Measurements from ENCODE around the gene PCNX3. TPM values are rescaled to one million over a fixed set of nuclear protein-coding genes. Genes with fewer than 3 reads are reported as not detected.

PCNX3 gene
- total RNA-seq, 4 donors from 2014 or later, result 56.4 to 89.0 (median 62.4) TPM

GRCh38 chr11:65586247-65586630 lies 29.3 kb upstream of the PCNX3 start:
- H3K9me3 ChIP-seq, result no peaks in the 10 kb centered on the region
- in situ Hi-C loops (cut with MboI; ENCODE audit: low pct_ligation_motif_present in 1 of 4, low pct_unique_long_range_greater_than_20kb in 1 of 4, low sequenced_read_pairs in 3 of 4), result no loop called here
- TF ChIP-seq EP300 (IDR thresholded peaks at IDR 0.05; ENCODE audit: low read depth) (no peak), CTCF (IDR thresholded peaks at IDR 0.05) (no peak), POLR2AphosphoS5 (IDR thresholded peaks at IDR 0.05) (no peak), POLR2A (IDR thresholded peaks at IDR 0.05) (no peak)
- no peaks in the 10 kb centered on the region for H3K27me3 ChIP-seq
- intact Hi-C loops (cut with DNase I; ENCODE audit: low total_unique reads), result no loop called here
- 44 to 79% methylated on average over 2 to 4 of the region's 4 CpGs for WGBS, 2 donors (ENCODE audit: low coverage in 1 of 2)
- no peak for DNase-seq
- H3K36me3 ChIP-seq, result peaks cover 0 to 7% (median 0%) of the 10 kb centered on the region in 4 donors
- no peak overlapping the region for H3K4me3 ChIP-seq
- H3K27ac ChIP-seq, result peak overlapping the region; percentile 70 to 85 (median 72)
- H3K4me1 ChIP-seq, result peaks cover 15 to 34% (median 26%) of the 10 kb centered on the region in 4 donors

GRCh38 chr11:65586676-65587075 lies 28.9 kb upstream of the PCNX3 start:
- Histone ChIP-seq H3K36me3 (peaks cover 0 to 3% (median 0%) of the 10 kb centered on the region in 4 donors), H3K27me3 (no peaks in the 10 kb centered on the region), H3K27ac (peak overlapping the region; percentile 70 to 85 (median 72)), H3K9me3 (no peaks in the 10 kb centered on the region), H3K4me3 (no peak overlapping the region), H3K4me1 (peaks cover 15 to 34% (median 26%) of the 10 kb centered on the region in 4 donors)
- intact Hi-C loops (cut with DNase I; ENCODE audit: low total_unique reads), result no loop called here
- in situ Hi-C loops (cut with MboI; ENCODE audit: low pct_ligation_motif_present in 1 of 4, low pct_unique_long_range_greater_than_20kb in 1 of 4, low sequenced_read_pairs in 3 of 4), result no loop called here
- TF ChIP-seq POLR2A (IDR thresholded peaks at IDR 0.05), result no peak
- no peak for TF ChIP-seq CTCF (IDR thresholded peaks at IDR 0.05)
- no peak for TF ChIP-seq POLR2AphosphoS5 (IDR thresholded peaks at IDR 0.05)
- TF ChIP-seq EP300 (IDR thresholded peaks at IDR 0.05; ENCODE audit: low read depth), result no peak
- WGBS, 2 donors (ENCODE audit: low coverage in 1 of 2), result 58% methylated on average over 2 of the region's 2 CpGs; no CpG with 5 or more reads in 1 of the 2 donors
- no peak for DNase-seq

GRCh38 chr11:65588199-65589054 lies 27.1 kb upstream of the PCNX3 start:
- 24 to 48% methylated on average over 2 to 13 of the region's 13 CpGs for WGBS, 2 donors (ENCODE audit: low coverage in 1 of 2)
- H3K36me3 ChIP-seq, result no peaks in the 10 kb centered on the region
- no peaks in the 10 kb centered on the region for H3K9me3 ChIP-seq
- TF ChIP-seq POLR2AphosphoS5 (IDR thresholded peaks at IDR 0.05) (peak in 1 of 3 donors; percentile 9), CTCF (IDR thresholded peaks at IDR 0.05) (peak; percentile 49 to 73 (median 62)), POLR2A (IDR thresholded peaks at IDR 0.05) (no peak)
- H3K27me3 ChIP-seq, result no peaks in the 10 kb centered on the region
- H3K27ac ChIP-seq, result peak overlapping the region; percentile 70 to 85 (median 72)
- peak; percentile 83 for DNase-seq
- intact Hi-C loops (cut with DNase I; ENCODE audit: low total_unique reads) (no loop called here), in situ Hi-C loops (cut with MboI; ENCODE audit: low pct_ligation_motif_present in 1 of 4, low pct_unique_long_range_greater_than_20kb in 1 of 4, low sequenced_read_pairs in 3 of 4) (no loop called here)
- H3K4me3 ChIP-seq, result no peak overlapping the region
- H3K4me1 ChIP-seq, result peaks cover 23 to 41% (median 34%) of the 10 kb centered on the region in 4 donors

- Histone ChIP-seq H3K27me3 (no peaks in the 10 kb centered on the region), H3K27ac (peak overlapping the region in 2 of 4 donors; percentile 73 to 85), H3K4me3 (no peak overlapping the region), H3K4me1 (peaks cover 23 to 46% (median 34%) of the 10 kb centered on the region in 4 donors), H3K36me3 (no peaks in the 10 kb centered on the region), H3K9me3 (no peaks in the 10 kb centered on the region)
- intact Hi-C loops (cut with DNase I; ENCODE audit: low total_unique reads) (loop anchor here (5.0 kb wide), 1 partner anchor 47 kb away; no protein-coding TSS in a partner anchor), in situ Hi-C loops (cut with MboI; ENCODE audit: low pct_ligation_motif_present in 1 of 4, low pct_unique_long_range_greater_than_20kb in 1 of 4, low sequenced_read_pairs in 3 of 4) (no loop called here)
- 70% methylated on average over 8 of the region's 9 CpGs; no CpG with 5 or more reads in 1 of the 2 donors for WGBS, 2 donors (ENCODE audit: low coverage in 1 of 2)
- DNase-seq, result peak; percentile 25
- TF ChIP-seq POLR2A (IDR thresholded peaks at IDR 0.05), result no peak
- no peak for TF ChIP-seq EP300 (IDR thresholded peaks at IDR 0.05; ENCODE audit: low read depth)
- no peak for TF ChIP-seq CTCF (IDR thresholded peaks at IDR 0.05)
- no peak for TF ChIP-seq POLR2AphosphoS5 (IDR thresholded peaks at IDR 0.05)
Observed at GRCh38 chr11:65589444-65590239, 25.9 kb upstream of the PCNX3 start.
